ENCODE measurements around the gene ISCU.

ISCU gene

DNA sequence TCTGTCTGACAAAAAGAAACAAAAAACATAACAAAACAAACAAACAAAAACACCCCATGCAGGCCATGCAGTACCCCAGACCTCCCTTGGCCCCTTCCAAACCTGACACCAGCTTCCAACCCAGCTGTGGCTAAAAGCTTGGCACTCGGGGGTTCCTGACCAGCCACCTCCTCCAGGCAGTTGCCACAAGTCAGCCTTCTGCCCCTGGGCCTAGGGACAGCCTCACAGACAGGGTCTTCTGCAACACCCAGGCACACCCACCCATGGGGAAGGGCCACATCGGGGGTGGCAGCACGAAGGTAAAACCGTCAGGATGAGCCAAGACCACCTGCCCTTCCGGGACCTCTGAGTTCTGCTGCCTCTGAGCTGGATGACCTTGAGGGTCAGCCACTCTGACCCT is 46.2 kb downstream of the ISCU start:
- no peak for TF ChIP-seq CTCF (IDR thresholded peaks at IDR 0.05; ENCODE audit: insufficient read depth, low read depth, low read length, missing control alignments)
- H3K4me3 ChIP-seq (ENCODE audit: low read depth, low read length), result no peak overlapping the region
- no peak for DNase-seq (ENCODE audit: low read depth)

GRCh38 chr12:108609537-108610335 is 47.3 kb downstream of the ISCU start:
- peak; percentile 76 for DNase-seq (ENCODE audit: low read depth)
- no peak overlapping the region for H3K4me3 ChIP-seq (ENCODE audit: low read depth, low read length)
- TF ChIP-seq CTCF (IDR thresholded peaks at IDR 0.05; ENCODE audit: insufficient read depth, low read depth, low read length, missing control alignments), result no peak

GRCh38 chr12:108610336-108610815 is 48.0 kb downstream of the ISCU start:
- DNase-seq (ENCODE audit: low read depth), result no peak
- no peak overlapping the region for H3K4me3 ChIP-seq (ENCODE audit: low read depth, low read length)
- no peak for TF ChIP-seq CTCF (IDR thresholded peaks at IDR 0.05; ENCODE audit: insufficient read depth, low read depth, low read length, missing control alignments)

GRCh38 chr12:108610856-108611605 is 48.6 kb downstream of the ISCU start:
- no peak for TF ChIP-seq CTCF (IDR thresholded peaks at IDR 0.05; ENCODE audit: insufficient read depth, low read depth, low read length, missing control alignments)
- no peak overlapping the region for H3K4me3 ChIP-seq (ENCODE audit: low read depth, low read length)
- DNase-seq (ENCODE audit: low read depth), result no peak

- peak; percentile 57 for DNase-seq (ENCODE audit: low read depth)
- TF ChIP-seq CTCF (IDR thresholded peaks at IDR 0.05; ENCODE audit: insufficient read depth, low read depth, low read length, missing control alignments), result peak; percentile 43
- no peak overlapping the region for H3K4me3 ChIP-seq (ENCODE audit: low read depth, low read length)
Measured at GRCh38 chr12:108611884-108612415, 49.6 kb downstream of the ISCU start.

- no peak for DNase-seq (ENCODE audit: low read depth)
- TF ChIP-seq CTCF (IDR thresholded peaks at IDR 0.05; ENCODE audit: insufficient read depth, low read depth, low read length, missing control alignments), result no peak
- no peak overlapping the region for H3K4me3 ChIP-seq (ENCODE audit: low read depth, low read length)
Measured at GRCh38 chr12:108612788-108613282, 50.4 kb downstream of the ISCU start.
